Fibroblast of pulmonary artery (primary cell): Measurements from ENCODE around the gene ZFP36L2.

Experiments
- DNase-seq: peaks from one replicate; pipeline ENCODE4 v3.0.0-alpha.2; 2010; ENCODE audit warnings: low read depth
- H3K4me3 ChIP-seq: replicated peaks from 2 replicates; pipeline ENCODE4 v1.5.1; 2011; ENCODE audit warnings: low read depth, mild to moderate bottlenecking, control low read depth, low read length, moderate library complexity
- TF ChIP-seq, protein P1 (sequence below): IDR thresholded peaks from 2 replicates; pipeline ENCODE4 v1.5.1; 2011; ENCODE audit warnings: mild to moderate bottlenecking, control low read depth, low read length, inconsistent platforms; ENCODE audit errors: missing control alignments

The ZFP36L2 gene

GRCh38 chr2:43228321-43228751, 1.9 kb upstream of the ZFP36L2 start:
- no peak for DNase-seq
- TF ChIP-seq, protein P1, sequence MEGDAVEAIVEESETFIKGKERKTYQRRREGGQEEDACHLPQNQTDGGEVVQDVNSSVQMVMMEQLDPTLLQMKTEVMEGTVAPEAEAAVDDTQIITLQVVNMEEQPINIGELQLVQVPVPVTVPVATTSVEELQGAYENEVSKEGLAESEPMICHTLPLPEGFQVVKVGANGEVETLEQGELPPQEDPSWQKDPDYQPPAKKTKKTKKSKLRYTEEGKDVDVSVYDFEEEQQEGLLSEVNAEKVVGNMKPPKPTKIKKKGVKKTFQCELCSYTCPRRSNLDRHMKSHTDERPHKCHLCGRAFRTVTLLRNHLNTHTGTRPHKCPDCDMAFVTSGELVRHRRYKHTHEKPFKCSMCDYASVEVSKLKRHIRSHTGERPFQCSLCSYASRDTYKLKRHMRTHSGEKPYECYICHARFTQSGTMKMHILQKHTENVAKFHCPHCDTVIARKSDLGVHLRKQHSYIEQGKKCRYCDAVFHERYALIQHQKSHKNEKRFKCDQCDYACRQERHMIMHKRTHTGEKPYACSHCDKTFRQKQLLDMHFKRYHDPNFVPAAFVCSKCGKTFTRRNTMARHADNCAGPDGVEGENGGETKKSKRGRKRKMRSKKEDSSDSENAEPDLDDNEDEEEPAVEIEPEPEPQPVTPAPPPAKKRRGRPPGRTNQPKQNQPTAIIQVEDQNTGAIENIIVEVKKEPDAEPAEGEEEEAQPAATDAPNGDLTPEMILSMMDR: no peak
- no peak overlapping the region for H3K4me3 ChIP-seq

GRCh38 chr2:43227830-43228281, 1.4 kb upstream of the ZFP36L2 start:
- TF ChIP-seq, protein P1: peak; percentile 28
- H3K4me3 ChIP-seq: peak overlapping the region; percentile 72
- no peak for DNase-seq

DNA sequence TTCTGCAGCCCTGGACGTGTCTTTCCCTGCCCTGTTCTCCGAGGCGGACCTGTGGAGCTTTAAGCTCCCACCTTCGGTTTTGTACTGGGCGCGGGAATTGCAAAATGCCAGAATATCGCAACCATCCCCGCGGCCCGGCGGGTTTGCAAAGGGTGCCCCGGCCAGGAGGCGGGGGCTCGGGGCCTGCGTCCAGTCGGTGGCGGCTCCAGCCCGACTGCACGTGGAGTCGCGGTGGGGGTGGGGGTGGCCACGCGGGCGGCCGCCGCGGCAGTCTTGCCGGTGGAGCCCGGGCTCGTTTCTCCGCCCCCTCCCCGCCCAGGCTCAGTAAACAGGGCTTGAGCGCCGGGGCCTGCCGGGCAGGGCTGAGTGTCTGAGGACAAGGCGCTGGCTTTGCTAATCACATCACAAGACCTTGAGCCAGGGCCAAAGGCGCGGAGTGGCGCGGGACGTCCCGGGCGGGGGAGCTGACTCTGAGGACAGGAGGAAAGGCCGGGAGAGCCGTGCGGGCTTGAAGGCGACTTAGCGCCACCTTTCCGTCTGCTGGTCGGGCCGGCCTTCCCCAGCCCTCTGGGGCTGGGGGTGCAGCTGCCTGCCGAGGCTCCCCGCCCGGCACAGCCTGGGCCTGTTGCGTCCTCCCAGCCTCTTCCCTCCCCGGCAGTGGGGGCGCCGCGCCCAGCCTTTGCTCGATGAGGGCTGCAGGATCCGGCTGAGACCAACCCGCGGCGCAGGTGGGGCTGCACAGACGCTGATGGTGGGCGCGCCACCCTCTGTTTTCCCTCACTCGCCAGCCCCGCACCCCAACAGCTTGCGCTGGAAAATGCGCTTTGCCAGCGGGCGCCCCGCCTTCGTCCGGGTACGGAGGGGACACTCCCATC, 786 bp upstream of the ZFP36L2 start:
- TF ChIP-seq, protein P1: no peak
- H3K4me3 ChIP-seq: peak overlapping the region; percentile 72
- DNase-seq: peak; percentile 89

- H3K4me3 ChIP-seq: peak overlapping the region; percentile 78
- peak; percentile 79 for DNase-seq
- TF ChIP-seq, protein P1: no peak
Measured at GRCh38 chr2:43225788-43226557, 433 bp downstream of the ZFP36L2 start.

DNA sequence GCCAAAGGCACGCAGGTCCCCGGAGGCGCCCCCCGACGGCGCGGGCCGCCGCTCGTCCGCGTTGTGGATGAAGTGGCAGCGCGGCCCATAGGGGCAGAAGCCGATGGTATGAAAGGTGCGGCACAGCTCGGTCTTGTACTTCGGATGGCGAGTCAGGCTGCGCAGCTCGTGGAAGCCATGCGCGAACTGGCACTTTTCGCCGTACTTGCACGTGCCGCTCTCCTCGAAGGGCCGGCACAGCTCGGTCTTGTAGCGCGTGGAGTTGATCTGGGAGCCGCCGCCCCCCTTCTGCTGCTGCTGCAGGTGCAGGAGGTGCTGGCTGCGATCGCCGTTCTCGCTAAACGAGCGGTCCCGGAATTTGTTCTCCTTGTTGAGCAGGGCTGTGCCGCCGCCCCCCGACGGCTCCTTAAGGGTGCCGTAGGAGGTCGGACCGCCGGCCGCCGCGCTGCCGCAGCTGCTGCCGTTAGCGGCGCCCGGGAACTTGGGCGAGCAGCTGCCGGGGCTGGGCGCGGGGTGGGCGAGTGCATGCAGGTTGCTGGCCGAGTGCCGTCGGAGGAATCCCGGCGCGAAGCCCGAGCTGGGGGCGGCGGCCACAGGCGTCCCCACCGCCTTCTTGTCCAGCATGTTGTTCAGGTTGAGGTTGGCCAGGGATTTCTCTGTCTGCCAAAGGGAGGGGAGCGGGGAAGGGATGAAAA, 1.2 kb downstream of the ZFP36L2 start:
- peak overlapping the region; percentile 78 for H3K4me3 ChIP-seq
- peak; percentile 79 for DNase-seq
- TF ChIP-seq, protein P1: no peak

- DNase-seq: peak; percentile 55
- TF ChIP-seq, protein P1: no peak
- H3K4me3 ChIP-seq: peak overlapping the region; percentile 78
Measured at GRCh38 chr2:43224571-43225092, 1.8 kb downstream of the ZFP36L2 start.
